Hematopoietic multipotent progenitor cell treated with erythropoietin and hydrocortisone succinate and interleukin-3 and kit ligand, for 6 days (in vitro differentiated cells): ENCODE data around the gene CENPI.
"Not testable (repeated sequence)": the region's sequence is repeated elsewhere in the genome, so short reads cannot be mapped to it uniquely, and the experiment has no call there.

Experiments
- DNase-seq: peaks from one replicate; pipeline ENCODE4 v3.0.0-alpha.2; 2015

CENPI gene, protein sequence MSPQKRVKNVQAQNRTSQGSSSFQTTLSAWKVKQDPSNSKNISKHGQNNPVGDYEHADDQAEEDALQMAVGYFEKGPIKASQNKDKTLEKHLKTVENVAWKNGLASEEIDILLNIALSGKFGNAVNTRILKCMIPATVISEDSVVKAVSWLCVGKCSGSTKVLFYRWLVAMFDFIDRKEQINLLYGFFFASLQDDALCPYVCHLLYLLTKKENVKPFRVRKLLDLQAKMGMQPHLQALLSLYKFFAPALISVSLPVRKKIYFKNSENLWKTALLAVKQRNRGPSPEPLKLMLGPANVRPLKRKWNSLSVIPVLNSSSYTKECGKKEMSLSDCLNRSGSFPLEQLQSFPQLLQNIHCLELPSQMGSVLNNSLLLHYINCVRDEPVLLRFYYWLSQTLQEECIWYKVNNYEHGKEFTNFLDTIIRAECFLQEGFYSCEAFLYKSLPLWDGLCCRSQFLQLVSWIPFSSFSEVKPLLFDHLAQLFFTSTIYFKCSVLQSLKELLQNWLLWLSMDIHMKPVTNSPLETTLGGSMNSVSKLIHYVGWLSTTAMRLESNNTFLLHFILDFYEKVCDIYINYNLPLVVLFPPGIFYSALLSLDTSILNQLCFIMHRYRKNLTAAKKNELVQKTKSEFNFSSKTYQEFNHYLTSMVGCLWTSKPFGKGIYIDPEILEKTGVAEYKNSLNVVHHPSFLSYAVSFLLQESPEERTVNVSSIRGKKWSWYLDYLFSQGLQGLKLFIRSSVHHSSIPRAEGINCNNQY

DNA sequence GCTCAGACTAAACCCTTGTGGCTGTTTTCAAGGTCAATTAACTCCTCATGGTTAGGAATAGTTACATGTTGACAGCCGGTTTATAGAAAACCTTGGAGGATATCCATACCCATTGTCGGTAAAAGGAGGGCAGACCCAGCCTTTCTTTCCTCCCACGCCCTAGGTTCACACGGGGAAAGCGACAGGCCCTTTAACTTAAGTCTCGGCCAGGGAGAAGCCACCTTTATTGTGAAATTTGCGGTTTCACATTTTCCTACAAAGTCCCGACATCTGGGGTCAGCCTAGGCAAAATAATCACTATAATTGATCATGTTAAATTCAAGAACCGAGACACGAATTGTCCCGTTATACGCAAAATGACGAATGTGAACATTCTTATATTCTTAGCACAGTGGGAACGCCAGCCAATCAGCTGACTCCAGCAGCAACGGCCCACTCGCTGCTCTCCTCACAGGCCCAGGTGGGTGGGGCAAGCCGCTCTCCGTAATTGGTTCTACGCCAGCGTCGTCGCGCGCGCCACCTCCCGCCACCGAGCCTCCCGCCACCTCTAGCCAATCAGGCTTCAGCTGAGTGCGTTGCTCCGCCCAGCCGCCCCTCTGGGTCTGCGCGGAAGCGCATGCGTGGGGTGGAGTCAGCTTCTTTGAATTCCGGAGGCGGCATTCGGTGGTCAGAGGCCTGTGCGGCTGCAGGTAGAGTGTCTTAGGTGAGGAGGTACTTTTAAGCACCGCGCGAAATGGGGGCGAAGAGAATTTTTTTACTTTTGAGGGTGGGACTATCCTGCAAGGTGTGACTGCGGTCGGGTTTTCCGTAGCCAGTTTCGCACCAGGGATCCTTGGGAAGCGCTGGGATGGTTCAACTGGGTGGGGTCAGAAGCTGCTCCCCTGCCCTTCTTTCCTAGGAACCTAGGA lies at the start of gene CENPI:
Gene CENPI, plus strand, starts transcription at position 659 of the 908 bp plus-strand sequence. CDS start 2,867 bp downstream, outside the sequence.
- DNase-seq, result peak; percentile 94

DNA sequence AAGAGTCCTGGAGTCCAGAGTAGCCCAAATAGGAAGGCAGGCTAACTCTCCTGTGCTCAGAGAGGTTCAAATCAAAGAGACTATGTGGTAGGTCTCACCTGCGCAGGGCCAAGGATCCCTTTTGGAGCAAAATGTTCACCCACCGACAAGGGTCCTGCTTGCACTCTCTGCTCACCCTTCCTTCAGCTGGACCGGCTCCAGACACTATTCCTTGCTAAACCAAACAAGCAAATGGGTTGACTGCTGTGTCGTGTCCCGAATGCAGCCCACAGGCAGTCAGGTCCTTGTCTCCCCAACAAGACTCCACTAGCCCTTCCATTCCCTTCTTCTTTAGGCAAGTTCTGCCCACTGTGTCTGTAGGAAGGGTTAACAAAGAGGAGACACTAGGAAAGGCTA lies 46.9 kb upstream of the CENPI start:
- DNase-seq, result no peak

DNA sequence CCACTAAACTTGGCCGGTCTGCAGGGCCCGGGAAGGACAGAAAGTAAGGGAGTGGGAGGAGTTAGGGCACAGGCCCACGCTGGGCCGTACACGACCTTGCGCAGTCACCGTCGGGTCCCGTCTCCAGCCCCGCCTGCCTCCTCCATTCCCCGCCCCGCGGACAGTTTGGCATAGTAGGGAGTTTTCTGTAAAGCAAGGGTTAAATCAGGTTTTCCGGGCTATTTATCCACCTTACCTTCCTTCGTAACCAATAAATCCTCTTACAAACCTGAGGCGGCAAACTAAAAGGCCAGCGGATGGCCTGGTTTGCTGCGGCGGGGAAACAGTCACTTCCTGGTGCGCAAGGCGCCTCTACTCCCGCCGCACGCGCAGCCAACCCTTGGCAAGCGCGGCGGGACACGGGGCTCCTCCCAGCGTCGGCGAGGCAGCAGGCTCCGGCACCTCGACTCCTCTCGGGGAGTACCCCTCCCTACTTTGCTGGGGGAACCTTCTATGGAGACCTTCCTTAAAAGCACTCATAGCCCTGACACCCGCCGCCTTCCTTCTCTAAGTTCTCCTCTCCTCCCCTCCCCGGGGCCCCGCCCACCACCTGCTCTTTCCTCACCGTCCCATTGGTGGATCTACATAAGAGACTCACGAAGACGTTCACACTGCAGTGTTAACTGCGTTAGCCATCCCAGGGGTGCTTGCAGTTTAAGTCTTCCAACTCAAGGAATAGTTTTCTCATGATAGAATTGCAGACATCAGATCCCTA lies 46.3 kb upstream of the CENPI start, which contains the start of gene TRMT2B:
Gene TRMT2B, minus strand, starts transcription at position 563 of the 754 bp plus-strand sequence. CDS start 9,822 bp downstream, outside the sequence.
- DNase-seq, result peak; percentile 92

DNA sequence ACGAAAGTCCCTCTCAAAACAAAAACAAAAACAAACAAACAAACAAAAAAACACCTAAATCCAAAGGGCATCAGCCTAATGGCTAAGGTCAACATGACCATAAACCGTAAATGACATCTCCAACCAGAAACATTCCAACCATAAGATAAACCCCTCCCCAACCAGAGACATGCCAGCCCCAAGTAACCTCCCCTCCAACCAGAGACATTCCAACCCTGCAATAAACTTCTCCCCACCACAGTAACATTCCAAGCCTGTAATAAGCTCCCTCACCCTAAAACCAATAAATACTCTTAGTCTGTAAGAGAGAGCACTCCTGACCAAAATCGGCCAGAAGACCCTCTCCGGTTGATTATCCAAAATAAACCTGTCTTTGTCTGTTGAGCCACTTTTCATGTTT lies 41.5 kb upstream of the CENPI start:
- not testable (repeated sequence) for DNase-seq

DNA sequence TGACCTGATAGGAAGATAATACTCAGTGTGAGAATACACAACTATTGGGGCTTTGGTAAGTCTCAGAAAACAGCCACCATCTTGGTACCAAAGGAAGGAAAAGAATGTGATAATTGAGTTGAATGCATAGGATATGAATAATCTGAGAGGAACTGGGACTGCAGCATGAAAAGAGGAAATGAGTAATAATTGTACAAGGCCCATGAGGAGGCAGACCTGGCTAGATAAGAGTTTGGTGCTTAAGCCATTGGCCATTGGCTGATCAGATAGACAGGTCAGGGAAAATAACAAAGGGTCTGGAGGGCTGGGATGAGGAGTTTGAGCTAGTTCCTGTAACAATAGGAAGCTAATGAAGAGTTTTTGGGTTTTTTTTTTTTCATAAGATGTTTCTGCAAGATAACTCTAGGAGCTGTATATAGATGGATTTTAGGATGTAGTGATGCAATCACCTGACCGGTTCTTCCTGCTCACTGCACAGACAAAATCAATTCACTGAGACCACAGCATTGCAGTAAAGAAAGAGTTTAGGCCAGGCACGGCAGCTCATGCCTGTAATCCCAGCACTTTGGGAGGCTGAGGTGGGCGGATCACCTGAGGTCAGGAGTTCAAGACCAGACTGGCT lies 40.8 kb upstream of the CENPI start:
- peak; percentile 38 for DNase-seq

DNA sequence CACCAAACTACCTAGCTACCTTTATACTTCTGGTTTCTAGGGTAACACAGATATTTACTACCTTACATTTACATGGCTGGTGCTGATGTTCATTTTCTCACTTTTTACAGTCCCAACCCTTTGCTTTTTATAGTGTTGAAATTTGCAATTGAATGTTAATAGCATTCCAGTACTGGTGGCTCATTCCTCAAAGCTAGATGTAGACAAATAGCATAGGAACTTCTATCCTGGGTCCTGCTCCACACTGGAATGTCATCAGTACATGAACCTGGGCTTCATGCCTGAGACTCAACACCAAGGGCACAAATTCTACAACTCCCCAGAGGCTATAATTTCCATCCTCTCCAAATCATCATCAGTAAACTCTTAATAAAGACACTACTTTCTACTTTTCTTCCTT lies 35.8 kb upstream of the CENPI start:
- no peak for DNase-seq

DNA sequence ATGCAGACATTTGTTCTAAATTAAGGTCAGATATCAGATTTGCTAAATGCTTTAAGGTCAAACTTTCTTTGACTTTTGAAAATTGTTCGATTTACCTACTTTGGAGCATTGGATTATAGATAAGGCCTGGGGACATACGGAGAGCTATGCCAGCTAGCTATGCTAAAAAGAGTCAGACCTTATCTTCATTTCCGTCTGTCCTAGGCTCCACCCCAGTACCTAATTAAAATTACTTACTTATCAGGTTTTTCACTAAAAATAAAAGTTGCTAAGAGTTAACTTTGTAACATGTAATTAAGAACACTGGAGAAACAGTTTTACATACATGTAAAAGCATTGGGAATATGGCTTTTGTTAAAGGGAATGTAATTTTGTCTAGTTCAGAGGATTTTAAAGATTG lies 26.4 kb upstream of the CENPI start:
- DNase-seq, result peak; percentile 60

DNA sequence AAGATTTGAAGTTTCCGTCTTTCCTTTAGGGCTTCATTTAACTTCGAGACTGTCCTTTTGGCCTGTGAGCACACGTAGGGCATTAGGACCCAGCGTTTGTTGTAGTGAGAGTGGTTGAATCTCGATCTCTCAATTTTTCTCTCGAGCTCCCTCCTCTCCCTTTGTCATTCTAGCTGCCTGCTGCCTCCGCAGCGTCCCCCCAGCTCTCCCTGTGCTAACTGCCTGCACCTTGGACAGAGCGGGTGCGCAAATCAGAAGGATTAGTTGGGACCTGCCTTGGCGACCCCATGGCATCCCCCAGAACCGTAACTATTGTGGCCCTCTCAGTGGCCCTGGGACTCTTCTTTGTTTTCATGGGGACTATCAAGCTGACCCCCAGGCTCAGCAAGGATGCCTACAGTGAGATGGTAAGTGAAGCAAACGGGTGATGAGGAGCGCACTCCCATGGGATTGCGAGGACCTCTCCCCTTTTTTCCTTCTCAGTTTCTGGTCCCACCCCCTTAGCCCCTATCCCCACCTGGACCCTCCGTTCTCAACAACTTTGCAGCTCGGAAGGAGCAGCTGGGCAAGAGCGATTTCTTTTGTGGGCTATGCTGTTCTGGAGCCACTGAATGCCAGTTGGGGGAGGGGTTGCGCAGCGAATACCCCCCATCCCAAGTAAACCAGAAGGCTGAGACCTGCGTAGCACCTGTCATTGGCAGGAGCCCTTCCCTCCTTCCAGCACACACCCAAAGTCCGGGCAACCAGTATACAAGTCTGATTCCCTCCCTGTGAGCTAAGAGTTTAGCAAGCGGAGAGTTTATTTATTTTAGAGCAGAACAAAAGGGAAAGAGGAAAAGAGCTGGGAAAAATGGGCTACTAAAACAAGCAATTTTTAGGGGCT lies 19.0 kb upstream of the CENPI start, which contains the start of gene TMEM35A:
Gene TMEM35A, plus strand, starts transcription at position 164 of the 883 bp plus-strand sequence. Its CDS starts 124 bp downstream, at position 288.
- DNase-seq, result no peak

DNA sequence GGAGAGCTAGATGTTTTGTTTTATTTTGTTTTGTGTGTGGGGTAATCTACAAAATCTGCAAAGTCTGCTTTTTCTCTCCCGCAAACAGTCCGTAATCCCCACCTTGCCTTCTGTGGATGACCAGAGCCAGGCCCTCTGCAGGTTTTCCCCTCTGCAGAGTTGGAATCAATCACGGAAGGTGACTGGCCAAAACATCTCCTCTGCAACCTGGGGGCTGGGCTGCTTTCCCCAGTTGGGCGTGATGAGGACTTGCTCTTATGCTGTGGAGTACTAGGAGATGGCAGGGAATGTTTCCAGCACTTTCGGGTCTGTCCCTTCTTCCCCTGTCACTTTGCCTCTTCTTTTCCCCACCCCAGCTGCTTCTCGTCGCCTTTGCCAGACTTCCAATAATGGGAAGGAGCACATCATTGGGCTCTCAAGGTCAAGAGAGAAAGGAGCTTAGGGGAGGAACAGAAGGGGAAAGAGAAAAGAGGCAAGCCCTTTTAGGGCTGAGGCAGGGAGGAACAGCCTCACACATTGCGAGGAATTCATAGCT lies 18.2 kb upstream of the CENPI start:
- no peak for DNase-seq

DNA sequence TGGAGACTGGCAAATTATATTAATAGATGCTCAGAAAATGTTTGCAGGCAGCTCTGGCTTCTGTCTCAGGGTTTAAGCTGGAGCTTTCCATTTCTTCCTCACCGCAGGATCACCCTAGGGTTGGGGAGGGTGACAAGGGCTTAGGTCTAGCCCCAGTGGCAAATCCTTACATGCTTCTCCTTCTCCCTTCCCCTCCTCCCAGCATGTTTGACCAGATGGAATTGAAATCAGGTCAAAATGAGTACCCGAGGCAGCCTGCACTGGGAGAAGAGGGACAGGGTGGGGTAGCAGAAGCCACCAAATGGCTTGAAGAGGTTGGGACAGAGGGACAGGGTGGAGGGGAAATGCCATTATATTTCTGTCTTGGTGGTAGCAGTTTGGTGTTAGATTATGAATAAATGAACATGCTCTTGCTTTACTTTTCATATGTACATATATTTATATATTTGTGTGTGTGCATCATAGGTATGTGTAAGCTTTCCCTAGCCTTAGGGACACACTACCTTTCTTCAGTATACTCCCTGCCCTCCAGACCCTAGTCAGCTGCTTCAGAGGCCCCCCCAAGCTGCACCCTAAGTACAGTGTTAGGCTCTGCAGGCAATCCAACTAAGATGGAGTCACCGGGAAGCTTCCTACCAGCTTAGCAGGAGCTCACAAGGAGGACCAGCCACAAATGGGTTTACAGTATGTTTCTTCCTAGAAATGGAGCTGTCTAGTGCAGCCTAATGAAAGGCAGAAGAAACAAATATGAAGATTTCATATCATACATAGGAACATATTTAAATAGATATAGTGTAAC lies 17.5 kb upstream of the CENPI start:
- no peak for DNase-seq

DNA sequence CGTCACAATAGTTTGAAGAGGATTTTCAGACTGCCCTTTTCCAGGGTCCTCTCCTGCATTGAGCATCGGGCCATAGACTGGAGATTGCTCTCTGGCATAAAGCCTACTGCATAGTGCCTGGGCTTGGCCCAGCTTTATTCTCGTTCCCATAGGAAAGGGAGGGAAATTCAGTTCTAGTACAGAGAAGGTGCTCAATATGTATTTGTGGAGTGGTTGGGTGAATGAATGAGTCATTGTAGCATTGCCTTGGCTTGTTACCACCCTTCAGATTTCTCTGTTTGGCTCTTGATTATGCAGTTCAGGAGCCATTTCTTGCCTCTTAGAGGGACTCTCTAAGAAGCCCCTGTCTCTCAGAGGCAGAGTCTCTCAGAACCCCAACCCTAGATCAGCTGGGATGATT lies 16.8 kb upstream of the CENPI start:
- no peak for DNase-seq

DNA sequence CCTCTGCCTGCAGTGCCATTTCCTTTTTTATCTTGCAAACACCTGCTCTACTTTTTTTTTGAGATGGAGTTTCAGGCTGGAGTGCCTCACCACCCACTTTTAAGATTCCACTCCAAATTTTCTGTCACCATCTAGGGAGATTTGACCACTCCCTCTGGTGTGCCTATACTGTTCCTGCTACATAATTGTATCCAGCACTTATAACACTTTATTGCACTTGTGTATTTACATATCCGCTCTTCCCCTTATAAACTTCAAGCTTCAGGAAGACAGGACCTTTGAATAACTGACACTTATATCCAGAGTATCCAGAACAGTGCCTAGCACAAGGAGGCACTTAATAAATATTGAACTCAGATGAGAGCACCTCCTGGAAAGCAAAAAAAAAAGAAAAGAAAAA lies 6.2 kb upstream of the CENPI start:
- no peak for DNase-seq

DNA sequence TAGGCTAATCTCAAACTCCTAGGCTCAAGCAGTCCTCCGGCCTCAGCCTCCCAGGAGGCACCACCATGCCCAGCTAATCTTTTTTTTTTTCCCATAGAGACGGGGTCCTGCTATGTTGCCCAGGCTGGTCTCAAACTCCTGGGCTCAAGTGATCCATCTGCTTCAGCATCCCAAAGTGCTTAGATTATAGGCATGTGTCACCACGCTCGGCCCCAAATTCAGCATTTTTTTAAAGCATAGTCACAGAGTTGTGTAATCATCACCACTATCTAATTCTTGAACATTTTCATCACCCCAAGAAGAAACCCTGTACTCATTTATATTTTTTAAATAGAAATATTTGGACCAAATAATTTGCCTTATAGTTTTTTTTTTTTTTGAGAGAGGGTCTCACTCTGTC lies 10.3 kb downstream of the CENPI start:
- DNase-seq, result no peak

DNA sequence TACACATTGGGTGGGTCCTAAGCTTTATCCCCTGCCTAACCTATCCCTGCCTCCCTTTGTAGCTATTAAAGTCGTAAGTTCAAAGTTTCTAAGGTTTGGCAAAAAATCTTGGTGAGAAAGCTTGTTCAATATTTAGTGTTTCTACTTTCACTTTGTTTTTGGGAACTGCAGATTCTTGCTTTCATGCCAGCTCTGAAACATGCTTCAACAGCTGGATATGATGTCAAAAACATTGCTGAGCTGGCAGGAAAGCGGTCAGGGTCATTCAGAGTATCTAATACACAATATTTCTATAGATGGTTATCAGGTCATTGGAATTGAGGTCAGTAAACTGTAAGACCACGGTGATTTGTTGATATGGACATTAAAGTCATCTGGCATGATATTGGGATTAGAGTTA lies 19.7 kb downstream of the CENPI start:
- DNase-seq, result no peak

DNA sequence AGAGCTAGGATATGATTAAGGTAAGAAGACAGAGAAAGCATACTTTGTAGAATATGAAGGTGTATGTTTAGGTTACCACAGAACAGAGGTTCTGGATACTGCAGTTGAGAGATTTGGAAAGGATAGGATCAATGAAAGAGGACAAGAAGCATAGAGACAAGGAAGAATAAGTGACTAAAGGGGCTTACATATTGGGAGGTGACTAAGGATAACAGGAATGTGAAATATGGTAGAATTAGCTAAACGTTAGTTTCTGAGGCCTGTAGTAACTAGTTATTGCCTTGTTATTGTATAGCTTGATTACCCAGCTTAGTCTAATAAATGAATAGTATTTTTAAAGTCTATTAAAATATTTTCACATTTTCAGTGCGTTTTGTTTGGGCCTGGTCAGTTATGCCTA lies 38.2 kb downstream of the CENPI start:
- no peak for DNase-seq
